ENCODE measurements around the gene CBX4.
"Not testable (repeated sequence)": the region's sequence is repeated elsewhere in the genome, so short reads cannot be mapped to it uniquely, and the experiment has no call there.

The CBX4 gene

GRCh38 chr17:79859676-79860615, 20.7 kb upstream of the CBX4 start:
- no peak for DNase-seq

- DNase-seq: no peak
Observed at GRCh38 chr17:79857095-79857494, 17.9 kb upstream of the CBX4 start.

GRCh38 chr17:79855331-79856124, 16.3 kb upstream of the CBX4 start:
- no peak for DNase-seq

- no peak for DNase-seq
Observed at GRCh38 chr17:79854080-79855060, 15.1 kb upstream of the CBX4 start.

GRCh38 chr17:79853168-79853567, 13.9 kb upstream of the CBX4 start:
- not testable (repeated sequence) for DNase-seq

GRCh38 chr17:79852748-79853147, 13.5 kb upstream of the CBX4 start:
- DNase-seq: no peak

GRCh38 chr17:79851461-79851817, 12.2 kb upstream of the CBX4 start:
- no peak for DNase-seq

- DNase-seq: no peak
Observed at GRCh38 chr17:79850571-79851460, 11.6 kb upstream of the CBX4 start.

- no peak for DNase-seq
Observed at GRCh38 chr17:79849953-79850352, 10.7 kb upstream of the CBX4 start.

- no peak for DNase-seq
Observed at GRCh38 chr17:79848370-79848766, 9.1 kb upstream of the CBX4 start.

- no peak for DNase-seq
Observed at GRCh38 chr17:79847698-79848369, 8.6 kb upstream of the CBX4 start.

GRCh38 chr17:79845601-79845949, 6.3 kb upstream of the CBX4 start:
- DNase-seq: no peak

GRCh38 chr17:79844869-79845600, 5.8 kb upstream of the CBX4 start:
- peak; percentile 38 for DNase-seq

GRCh38 chr17:79843816-79844800, 4.9 kb upstream of the CBX4 start:
- DNase-seq: peak; percentile 17

- DNase-seq: no peak
Observed at GRCh38 chr17:79843474-79843815, 4.2 kb upstream of the CBX4 start.

GRCh38 chr17:79842656-79843473, 3.6 kb upstream of the CBX4 start:
- peak; percentile 17 for DNase-seq

- peak; percentile 22 for DNase-seq
Observed at GRCh38 chr17:79842136-79842655, 3.0 kb upstream of the CBX4 start.
